HCT116 (cell line): ENCODE data around the gene DIP2C. TPM values are rescaled to one million over a fixed set of nuclear protein-coding genes. Genes with fewer than 3 reads are reported as not detected.

Experiments used
- ATAC-seq: fragments of 200-7000 bp; cut with Tn5 transposase; 2 replicates; pipeline ENCODE4 v1.9.1; 2020; ENCODE audit warnings: mild to moderate bottlenecking, moderate library complexity
- BruUV-seq: library from RNA; stranded (reverse); fragments of 400-500 nt; replicated peaks from 2 replicates; lab custom pipeline; 2021; lab: Mats Ljungman, UMichigan
- CTCF ChIA-PET: fragments of 300-600 bp; sonication (Branson Sonifier 250); formaldehyde crosslinking; loops from one replicate; lab custom pipeline; 2021; ENCODE audit warnings: antibody characterized with exemption; lab: Charles Lee
- POLR2A ChIA-PET: fragments of 300-600, 350-600 bp; sonication (Branson Sonifier 250); formaldehyde crosslinking; loops from one replicate; lab custom pipeline; 2021; ENCODE audit warnings: antibody characterized with exemption; lab: Charles Lee
- RAD21 ChIA-PET, 2 experiments: fragments of 300-600 bp; sonication (Branson Sonifier 250); formaldehyde crosslinking; loops; one replicate each; lab custom pipeline; 2023; ENCODE audit warnings: low total read pairs in 2 of 2; ENCODE audit not compliant: uncharacterized antibody in 2 of 2, unreplicated experiment in 2 of 2, low non-redundant PET in 1 of 2; lab: Charles Lee
- DNase-seq: peaks from one replicate; pipeline ENCODE4 v3.0.0-alpha.2; 2010; ENCODE audit warnings: low read depth, low spot score
- H2AFZ ChIP-seq: fragments of 200-600 bp; shearing (Covaris generic), sonication (generic); 2 replicates; pipeline ENCODE4 v1.6.1; 2017; ENCODE audit warnings: low read depth, mixed run types, mixed read lengths, antibody characterized with exemption, low read length; ENCODE audit not compliant: poor library complexity, severe bottlenecking
- H3K27ac ChIP-seq: 2 replicates; pipeline ENCODE4 v1.5.1; 2012; ENCODE audit warnings: low read depth, low read length
- H3K27me3 ChIP-seq: fragments of 200-600 bp; sonication (generic); 2 replicates; pipeline ENCODE4 v1.6.1; 2016; ENCODE audit warnings: mixed run types, low read length, mixed read lengths; ENCODE audit not compliant: insufficient read depth
- H3K36me3 ChIP-seq, 2 experiments: fragments of 200-500 bp in 1 of 2; fragments of 200-600 bp in 1 of 2; sonication (Bioruptor generic) in 1 of 2; sonication (generic) in 1 of 2; 2 replicates each; pipeline versions ENCODE4 v1.5.1 to v1.6.1; 2014 to 2016; ENCODE audit warnings: low read length in 2 of 2, inconsistent platforms in 1 of 2, mixed read lengths in 1 of 2, mixed run types in 1 of 2; ENCODE audit not compliant: insufficient read depth in 2 of 2, control insufficient read depth in 1 of 2
- H3K4me1 ChIP-seq, 2 experiments: fragments of 200-600 bp in 1 of 2; sonication (generic) in 1 of 2; 2 replicates each; pipeline versions ENCODE4 v1.5.1 to v1.6.1; 2012 to 2017; ENCODE audit warnings: low read length in 2 of 2, inconsistent platforms in 1 of 2, mild to moderate bottlenecking in 1 of 2, mixed read lengths in 1 of 2, mixed run types in 1 of 2, moderate library complexity in 1 of 2; ENCODE audit not compliant: insufficient read depth in 2 of 2, control insufficient read depth in 1 of 2
- H3K4me2 ChIP-seq: fragments of 200-600 bp; sonication (generic); 2 replicates; pipeline ENCODE4 v1.6.1; 2017; ENCODE audit warnings: mixed run types, low read length, mixed read lengths
- H3K4me3 ChIP-seq, 2 experiments: fragments of 200-600 bp in 1 of 2; sonication (generic) in 1 of 2; replicated peaks in 1 of 2; 2 replicates each; pipeline ENCODE4 v1.5.1; 2011 to 2016; ENCODE audit warnings: low read length in 2 of 2, control low read depth in 1 of 2, low read depth in 1 of 2, mild to moderate bottlenecking in 1 of 2, mixed read lengths in 1 of 2, mixed run types in 1 of 2
- H3K79me2 ChIP-seq: fragments of 200-600 bp; sonication (generic); 2 replicates; pipeline ENCODE4 v1.6.1; 2017; ENCODE audit warnings: mild to moderate bottlenecking, mixed run types, low read length, moderate library complexity, mixed read lengths; ENCODE audit not compliant: insufficient read depth
- H3K9ac ChIP-seq: fragments of 200-600 bp; sonication (generic); 2 replicates; pipeline ENCODE4 v1.6.1; 2016; ENCODE audit warnings: low read length, mixed read lengths
- H3K9me2 ChIP-seq: fragments of 200-600 bp; sonication (generic), shearing (Covaris generic); 2 replicates; pipeline ENCODE4 v1.6.1; 2017; ENCODE audit warnings: mixed run types, mild to moderate bottlenecking, moderate library complexity; ENCODE audit not compliant: insufficient read depth
- H3K9me3 ChIP-seq, 2 experiments: fragments of 200-500 bp in 1 of 2; fragments of 200-600 bp in 1 of 2; sonication (Bioruptor generic) in 1 of 2; sonication (generic) in 1 of 2; 2 replicates each; pipeline ENCODE4 v1.6.1; 2014 to 2017; ENCODE audit warnings: low read length in 2 of 2, mixed read lengths in 2 of 2, inconsistent platforms in 1 of 2, low read depth in 1 of 2, mild to moderate bottlenecking in 1 of 2, mixed run types in 1 of 2, moderate library complexity in 1 of 2; ENCODE audit not compliant: control insufficient read depth in 1 of 2, insufficient read depth in 1 of 2
- H4K20me1 ChIP-seq: fragments of 200-600 bp; sonication (generic), shearing (Covaris generic); 2 replicates; pipeline ENCODE4 v1.6.1; 2017; ENCODE audit warnings: mixed run types, mild to moderate bottlenecking, moderate library complexity; ENCODE audit not compliant: insufficient read depth
- ELF1 ChIP-seq: IDR thresholded peaks from 2 replicates; pipeline ENCODE4 v1.6.1; 2012; ENCODE audit warnings: low read depth, borderline replicate concordance
- EZH2phosphoT487 ChIP-seq: fragments of 200-600 bp; IDR thresholded peaks from 2 replicates; pipeline ENCODE4 v1.6.1; 2018; ENCODE audit warnings: antibody characterized with exemption, borderline replicate concordance
- JUND ChIP-seq: IDR thresholded peaks from 2 replicates; pipeline ENCODE4 v1.6.1; 2012
- RAD21 ChIP-seq: IDR thresholded peaks from 2 replicates; pipeline ENCODE4 v1.6.1; 2012; ENCODE audit warnings: low read depth, mild to moderate bottlenecking
- SIN3A ChIP-seq: IDR thresholded peaks from 2 replicates; pipeline ENCODE4 v1.6.1; 2012; ENCODE audit warnings: low read depth
- ZFX ChIP-seq: fragments of 450-650 bp; IDR thresholded peaks from 2 replicates; pipeline ENCODE4 v1.6.1; 2017
- intact Hi-C: fragments of 100-400 bp; cut with micrococcal nuclease; formaldehyde crosslinking; loops from 2 replicates; pipeline ENCODE4 v1.10.0; 2022
- total RNA-seq: library from RNA; stranded (reverse); gene quantifications from one replicate; pipeline ENCODE4 v1.2.1, GENCODE V29; 2021; ENCODE audit not compliant: unreplicated experiment
- TF ChIP-seq, protein P1 (sequence below): IDR thresholded peaks from 2 replicates; pipeline ENCODE4 v1.6.1; 2011; ENCODE audit warnings: mild to moderate bottlenecking, low read length, moderate library complexity; ENCODE audit not compliant: insufficient replicate concordance; ENCODE audit errors: extremely low read depth

The DIP2C gene
- total RNA-seq, 1 experiment from 2014 or later = 15.4 TPM

DNA sequence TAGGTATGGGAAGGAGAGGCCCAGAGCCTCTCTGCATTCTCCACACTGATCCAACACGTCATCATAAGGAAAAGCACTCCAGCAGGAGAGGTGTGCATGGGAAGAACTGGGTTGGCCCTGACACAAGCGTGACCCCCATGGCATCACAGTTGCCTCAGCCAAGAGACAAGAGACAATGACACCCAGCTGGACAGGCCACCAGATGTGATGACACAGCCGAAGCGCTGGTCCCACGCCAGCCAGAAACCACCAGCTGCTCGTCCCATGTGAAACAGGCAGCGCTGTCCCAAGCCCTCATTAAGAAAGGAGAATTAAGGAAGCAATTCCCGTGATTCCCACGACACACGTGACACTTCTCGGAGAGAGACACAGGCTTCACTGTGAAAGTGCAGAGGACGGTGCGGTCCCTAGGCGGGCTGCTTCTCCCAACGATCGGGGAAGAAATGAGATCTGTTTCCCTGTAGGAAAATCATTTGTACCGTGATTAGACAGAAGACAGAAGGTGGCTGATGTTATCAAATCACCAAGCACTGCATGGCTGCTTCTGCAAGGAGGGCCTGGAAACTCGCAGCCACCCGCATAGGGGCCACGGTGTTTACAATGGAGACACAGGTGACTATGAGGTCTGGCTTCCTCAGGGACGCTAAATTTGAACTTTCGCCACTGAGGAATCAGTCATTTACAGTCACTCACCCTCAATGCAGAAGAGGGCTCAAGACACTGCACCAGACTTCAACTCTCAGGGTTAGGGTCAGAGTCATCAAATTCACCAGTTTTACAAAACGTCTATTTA lies 74.5 kb downstream of the DIP2C start:
- TF ChIP-seq, protein P1, sequence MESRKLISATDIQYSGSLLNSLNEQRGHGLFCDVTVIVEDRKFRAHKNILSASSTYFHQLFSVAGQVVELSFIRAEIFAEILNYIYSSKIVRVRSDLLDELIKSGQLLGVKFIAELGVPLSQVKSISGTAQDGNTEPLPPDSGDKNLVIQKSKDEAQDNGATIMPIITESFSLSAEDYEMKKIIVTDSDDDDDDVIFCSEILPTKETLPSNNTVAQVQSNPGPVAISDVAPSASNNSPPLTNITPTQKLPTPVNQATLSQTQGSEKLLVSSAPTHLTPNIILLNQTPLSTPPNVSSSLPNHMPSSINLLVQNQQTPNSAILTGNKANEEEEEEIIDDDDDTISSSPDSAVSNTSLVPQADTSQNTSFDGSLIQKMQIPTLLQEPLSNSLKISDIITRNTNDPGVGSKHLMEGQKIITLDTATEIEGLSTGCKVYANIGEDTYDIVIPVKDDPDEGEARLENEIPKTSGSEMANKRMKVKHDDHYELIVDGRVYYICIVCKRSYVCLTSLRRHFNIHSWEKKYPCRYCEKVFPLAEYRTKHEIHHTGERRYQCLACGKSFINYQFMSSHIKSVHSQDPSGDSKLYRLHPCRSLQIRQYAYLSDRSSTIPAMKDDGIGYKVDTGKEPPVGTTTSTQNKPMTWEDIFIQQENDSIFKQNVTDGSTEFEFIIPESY = no peak
- no peak for TF ChIP-seq ZFX
- TF ChIP-seq JUND = no peak
- no peak for TF ChIP-seq ELF1
- TF ChIP-seq EZH2phosphoT487 = no peak
- TF ChIP-seq SIN3A = no peak
- TF ChIP-seq RAD21 = no peak
- ChIA-PET CTCF (no interaction called here), POLR2A (no interaction called here), RAD21 (no interaction called here)
- no TSS peak for BruUV-seq
- Histone ChIP-seq H4K20me1 (no peaks in the 10 kb centered on the region), H3K79me2 (no peaks in the 10 kb centered on the region; the same call in 1 of the 2 replicates), H3K4me3 (no peak overlapping the region), H3K4me2 (no peak overlapping the region), H3K9me2 (no peaks in the 10 kb centered on the region), H3K9me3 (no peaks in the 10 kb centered on the region), H3K9ac (no peak overlapping the region), H3K4me1 (peaks cover 13 to 16% of the 10 kb centered on the region in 2 experiments; a peak in 3 of 4 replicates), H3K27me3 (no peaks in the 10 kb centered on the region), H2AFZ (no peak overlapping the region), H3K36me3 (no peaks in the 10 kb centered on the region), H3K27ac (no peak overlapping the region)
- intact Hi-C loops = no loop called here
- DNase-seq = no peak
- no peak for ATAC-seq
